ENCODE measurements around the gene REEP5.
"Not testable (repeated sequence)": the region's sequence is repeated elsewhere in the genome, so short reads cannot be mapped to it uniquely, and the experiment has no call there.

The REEP5 gene

GRCh38 chr5:112921833-112922817, at the start of gene REEP5:
TSS of gene REEP5 (minus strand) at chr5:112922227. CDS start at chr5:112922190, 37 bp downstream.
- peak; percentile 92 for DNase-seq

- no peak for DNase-seq
Measured at GRCh38 chr5:112971276-112971675, 49.2 kb upstream of the REEP5 start.

- no peak for DNase-seq
Measured at GRCh38 chr5:112968411-112969106, 46.5 kb upstream of the REEP5 start.

DNA sequence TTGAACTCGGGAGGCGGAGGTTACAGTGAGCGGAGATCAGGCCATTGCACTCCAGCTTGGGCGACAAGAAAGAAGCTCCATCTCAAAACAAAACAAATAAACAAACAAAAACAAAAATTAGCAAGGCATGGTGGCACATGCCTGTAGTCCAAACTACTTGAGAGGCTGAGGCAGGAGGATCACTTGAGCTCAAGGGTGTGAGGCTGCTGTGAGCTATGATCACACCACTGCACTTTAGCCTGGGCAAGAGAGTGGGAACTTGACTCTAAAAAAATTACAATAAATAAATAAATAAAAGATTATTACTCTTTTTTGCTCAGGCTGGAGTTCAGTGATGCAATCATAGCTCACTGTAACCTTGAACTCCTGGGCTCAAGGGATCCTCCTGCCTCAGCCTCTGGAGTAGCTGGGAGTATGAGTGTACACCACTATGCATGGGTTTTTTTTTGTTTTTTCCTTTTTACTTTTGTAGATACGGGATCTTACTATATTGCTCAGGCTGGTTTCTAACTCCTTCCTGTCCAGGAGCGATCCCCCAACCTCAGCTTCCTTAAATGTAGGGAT, 45.6 kb upstream of the REEP5 start:
- no peak for DNase-seq

DNA sequence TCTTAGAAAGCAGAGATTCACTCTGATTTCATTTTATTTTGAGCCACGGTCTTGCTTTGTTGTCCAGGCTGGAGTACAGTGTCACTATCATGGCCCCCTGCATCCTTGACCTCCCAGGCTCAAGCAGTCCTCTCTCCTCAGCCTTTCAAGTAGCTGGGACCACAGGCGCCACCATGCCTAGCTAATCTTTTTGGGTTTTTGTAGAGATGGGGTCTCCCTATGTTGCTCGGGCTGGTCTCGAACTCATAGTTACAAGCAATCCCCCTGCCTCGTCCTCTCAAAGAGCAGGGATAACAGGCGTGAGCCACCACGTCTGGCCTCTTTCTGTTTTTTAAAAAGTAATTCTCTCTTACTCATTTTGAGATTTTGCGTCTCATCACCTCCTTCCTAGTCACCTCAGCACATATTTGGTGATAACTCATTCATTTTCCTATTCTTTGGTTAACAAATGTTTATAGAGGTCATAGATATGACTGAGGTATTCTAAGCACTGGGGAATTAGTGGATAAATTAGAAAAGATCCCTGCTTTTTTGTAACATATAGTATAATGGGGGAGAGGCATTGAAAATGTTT, 43.8 kb upstream of the REEP5 start:
- no peak for DNase-seq

- DNase-seq, result not testable (repeated sequence)
Measured at GRCh38 chr5:112963374-112963733, 41.3 kb upstream of the REEP5 start.

DNA sequence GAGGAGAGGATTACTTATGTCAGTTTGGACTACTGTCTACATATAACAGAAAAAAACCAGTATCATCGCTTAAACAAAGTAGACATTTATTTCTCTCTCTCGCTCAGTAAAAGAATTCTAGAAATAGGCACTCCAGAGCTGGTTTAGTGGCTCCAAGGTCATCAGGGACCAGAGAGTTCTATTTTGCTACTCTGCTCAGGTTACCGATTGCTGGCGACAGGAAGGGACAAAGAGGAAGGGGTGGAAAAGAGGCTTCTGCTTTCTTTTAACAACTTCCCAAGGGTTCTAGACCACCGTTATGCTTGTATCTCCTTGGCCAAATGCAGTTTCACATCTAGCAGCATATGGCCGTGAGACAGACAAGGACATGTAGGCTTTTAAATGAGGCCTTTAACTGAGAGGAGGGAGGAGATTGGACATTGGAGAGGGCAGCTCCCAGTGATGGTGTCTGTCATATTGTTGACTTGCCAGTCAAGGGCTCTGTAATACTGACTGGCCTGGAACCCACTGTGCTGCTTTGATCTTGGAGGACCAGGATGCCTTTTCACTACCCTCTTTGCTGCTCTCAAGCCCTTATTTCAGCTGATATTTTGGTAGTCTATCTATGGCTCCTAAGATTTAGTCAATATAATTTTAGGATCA, 39.0 kb upstream of the REEP5 start:
- DNase-seq, result no peak

DNA sequence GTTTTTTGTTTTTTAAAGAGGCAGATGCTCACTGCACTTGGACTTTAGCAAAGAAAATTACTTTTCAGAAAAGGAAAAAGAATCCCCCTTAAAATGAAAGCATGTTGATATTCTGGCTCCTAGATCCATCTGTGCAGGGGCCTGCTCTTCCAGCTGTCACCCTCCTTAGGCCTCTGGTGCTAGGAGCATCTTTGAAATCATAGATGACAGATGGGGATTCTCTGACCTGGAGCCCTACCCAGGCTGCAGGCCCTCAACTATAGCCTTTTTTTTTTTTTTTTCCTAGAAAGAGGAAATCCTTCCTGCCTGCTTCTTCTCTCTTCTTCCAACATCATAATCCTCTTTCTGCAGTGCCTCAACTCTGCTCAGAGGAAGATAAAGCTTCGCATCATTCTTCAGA, 38.3 kb upstream of the REEP5 start:
- no peak for DNase-seq

DNA sequence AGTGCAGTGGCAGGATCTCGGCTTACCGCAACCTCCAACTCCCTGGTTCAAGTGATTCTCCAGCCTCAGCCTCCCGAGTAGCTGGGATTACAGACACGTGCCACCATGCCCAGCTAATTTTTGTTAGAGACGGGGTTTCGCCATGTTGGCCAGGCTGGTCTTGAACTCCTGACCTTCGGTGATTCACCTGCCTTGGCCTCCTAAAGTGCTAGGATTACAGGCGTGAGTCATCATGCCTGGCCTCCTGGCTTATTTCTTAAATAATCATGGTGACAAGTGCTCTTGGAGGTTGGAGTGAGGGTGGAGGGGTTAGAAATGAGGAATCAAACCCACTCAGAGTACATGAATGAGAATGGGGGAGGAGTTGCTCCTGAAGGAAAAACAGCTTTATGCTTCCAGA, 37.8 kb upstream of the REEP5 start:
- DNase-seq, result peak; percentile 56

- no peak for DNase-seq
Measured at GRCh38 chr5:112958093-112959088, 36.4 kb upstream of the REEP5 start.

DNA sequence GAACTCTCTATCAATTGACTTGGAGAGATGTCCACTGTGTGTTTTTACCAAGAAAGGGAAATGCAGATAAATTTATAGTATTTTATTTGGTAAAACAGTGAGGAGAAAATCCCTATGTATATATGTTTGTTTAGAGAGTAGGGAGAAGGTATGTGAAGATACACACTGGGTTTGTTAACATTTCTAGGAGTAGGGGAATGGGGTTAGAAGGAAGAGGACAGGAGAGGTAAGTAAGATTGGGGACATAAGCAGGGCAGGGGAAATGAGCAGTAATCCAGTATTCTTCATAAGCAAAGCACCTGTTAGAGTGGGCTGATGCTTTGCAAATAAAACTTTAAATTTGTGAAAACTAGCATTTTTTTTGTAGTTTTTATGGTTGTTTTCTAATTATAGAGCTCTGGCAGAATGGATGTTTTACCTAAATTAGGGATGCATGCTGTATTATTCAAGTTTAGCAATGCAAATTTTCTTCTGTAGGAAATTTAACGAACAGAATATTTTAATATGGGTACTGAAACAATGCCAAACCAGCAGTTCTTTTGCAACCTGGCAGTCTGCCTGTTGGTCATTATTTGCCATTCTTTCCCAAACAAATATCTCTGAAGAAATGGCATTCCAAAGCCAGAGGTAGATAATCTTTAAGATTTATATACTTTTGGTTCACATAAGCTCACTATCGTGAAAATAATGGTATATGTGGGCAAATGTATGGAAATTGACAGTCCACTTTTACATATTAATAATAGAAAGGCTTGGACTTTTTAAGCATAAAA, 35.2 kb upstream of the REEP5 start:
- DNase-seq, result no peak

- no peak for DNase-seq
Measured at GRCh38 chr5:112956606-112957005, 34.6 kb upstream of the REEP5 start.

GRCh38 chr5:112951124-112951702, 29.2 kb upstream of the REEP5 start:
- DNase-seq, result no peak

- no peak for DNase-seq
Measured at GRCh38 chr5:112948458-112948857, 26.4 kb upstream of the REEP5 start.

DNA sequence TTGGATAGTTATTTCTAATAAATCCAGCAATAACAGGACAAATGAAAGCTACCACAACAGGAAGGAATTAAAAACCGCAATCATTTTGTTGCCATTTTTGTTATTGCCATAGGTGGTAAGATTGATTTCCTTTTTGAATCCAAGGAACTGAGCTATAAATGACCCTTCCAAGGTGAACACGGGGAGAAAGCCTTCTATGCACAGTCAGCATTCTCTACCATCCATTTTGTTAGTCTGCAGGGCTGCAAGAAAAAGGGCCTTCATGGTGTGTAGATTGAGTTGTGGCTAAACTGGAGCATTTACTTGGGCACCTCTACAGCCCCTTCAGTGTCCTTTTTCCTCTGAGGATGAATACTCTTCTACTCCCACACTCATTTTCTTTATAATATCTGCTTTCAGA, 18.6 kb upstream of the REEP5 start:
- DNase-seq, result no peak

DNA sequence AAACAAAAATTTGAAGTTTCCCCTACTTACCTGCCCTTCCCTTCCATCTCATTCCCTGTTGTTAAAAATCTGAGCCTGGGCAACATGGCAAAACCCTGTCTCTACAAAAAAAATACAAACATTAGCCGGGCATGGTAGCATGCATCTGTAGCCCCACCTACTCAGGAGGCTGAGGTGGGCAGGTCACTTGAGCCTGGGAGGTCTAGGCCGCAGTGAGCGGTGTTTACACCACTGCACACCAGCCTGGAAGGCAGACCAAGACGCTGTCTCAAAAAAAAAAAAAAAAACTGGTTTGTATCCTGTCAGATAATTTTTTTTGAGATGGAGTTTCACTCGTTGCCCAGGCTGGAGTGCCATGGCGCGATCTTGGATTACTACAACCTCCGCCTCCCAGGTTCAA, 16.3 kb upstream of the REEP5 start:
- DNase-seq, result no peak

GRCh38 chr5:112935675-112936074, 13.6 kb upstream of the REEP5 start:
- no peak for DNase-seq

DNA sequence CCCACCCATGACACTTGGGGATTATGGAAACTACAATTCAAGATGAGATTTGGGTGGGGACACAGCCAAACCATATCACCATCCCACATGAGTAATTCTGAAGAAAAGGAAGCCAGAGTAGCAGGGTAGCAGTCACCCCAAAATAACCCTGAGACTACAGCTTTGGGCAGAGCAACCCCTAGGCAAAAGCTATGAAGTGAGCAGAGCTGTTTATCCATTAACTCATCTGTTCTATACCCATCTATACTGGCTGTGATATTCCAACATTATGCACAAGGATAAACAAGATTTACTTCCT, 12.3 kb upstream of the REEP5 start:
- DNase-seq, result no peak

- DNase-seq, result no peak
Measured at GRCh38 chr5:112933651-112934365, 11.8 kb upstream of the REEP5 start.

DNA sequence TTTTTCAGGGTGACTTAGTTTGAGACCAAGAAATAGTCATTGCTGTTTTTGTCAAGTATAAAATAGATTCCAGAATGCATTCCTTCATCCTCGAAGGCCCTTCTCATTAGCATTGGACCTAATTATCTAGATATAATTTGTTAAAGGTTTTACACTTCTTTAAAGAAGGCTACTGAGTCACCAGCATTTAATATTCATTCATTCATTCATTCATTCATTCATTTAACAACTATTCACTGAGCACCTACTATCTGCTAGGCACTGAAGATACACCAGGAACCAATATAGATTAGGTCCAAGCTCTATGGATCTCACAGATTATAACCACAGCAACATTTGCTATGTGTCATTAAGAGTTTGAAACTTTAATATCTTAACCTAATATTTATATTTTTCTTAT, 11.1 kb upstream of the REEP5 start:
- DNase-seq, result no peak

All from islet precursor cell (in vitro differentiated cells).